ENCODE measurements around the gene LDLRAP1. TPM values are rescaled to one million over a fixed set of nuclear protein-coding genes. Genes with fewer than 3 reads are reported as not detected.
"Not testable (repeated sequence)": the region's sequence is repeated elsewhere in the genome, so short reads cannot be mapped to it uniquely, and the experiment has no call there.

The LDLRAP1 gene
- total RNA-seq, 1 donor from 2014 or later, result 23.4 TPM

- ATAC-seq (no peak), DNase-seq (ENCODE audit: low spot score) (no peak)
These were observed 55.5 kb downstream of the LDLRAP1 start for GRCh38 chr1:25598879-25599278.

GRCh38 chr1:25599969-25600610 lies 56.7 kb downstream of the LDLRAP1 start:
- DNase-seq (ENCODE audit: low spot score), result no peak
- no peak for ATAC-seq

GRCh38 chr1:25600971-25601699 lies 57.7 kb downstream of the LDLRAP1 start:
- ATAC-seq (peak; percentile 95), DNase-seq (ENCODE audit: low spot score) (peak; percentile 94)

- not testable (repeated sequence) for ATAC-seq; DNase-seq (ENCODE audit: low spot score)
These were observed 60.6 kb downstream of the LDLRAP1 start for GRCh38 chr1:25603779-25604538.

- ATAC-seq, result no peak
- no peak for DNase-seq (ENCODE audit: low spot score)
These were observed 63.7 kb downstream of the LDLRAP1 start for GRCh38 chr1:25607123-25607522.

- DNase-seq (ENCODE audit: low spot score) (peak; percentile 84), ATAC-seq (peak; percentile 97)
These were observed 65.2 kb downstream of the LDLRAP1 start for GRCh38 chr1:25608488-25609178.

- DNase-seq (ENCODE audit: low spot score) (no peak), ATAC-seq (no peak)
These were observed 66.5 kb downstream of the LDLRAP1 start for GRCh38 chr1:25609921-25610320.

- no peak for DNase-seq (ENCODE audit: low spot score)
- peak; percentile 68 for ATAC-seq
These were observed 67.6 kb downstream of the LDLRAP1 start for GRCh38 chr1:25610822-25611630.

GRCh38 chr1:25611843-25612242 lies 68.4 kb downstream of the LDLRAP1 start:
- ATAC-seq (no peak), DNase-seq (ENCODE audit: low spot score) (no peak)

GRCh38 chr1:25612421-25612820 lies 69.0 kb downstream of the LDLRAP1 start:
- ATAC-seq (no peak), DNase-seq (ENCODE audit: low spot score) (no peak)

- DNase-seq (ENCODE audit: low spot score), result no peak
- no peak for ATAC-seq
These were observed 69.7 kb downstream of the LDLRAP1 start for GRCh38 chr1:25613091-25613490.

GRCh38 chr1:25614501-25615171 lies 71.2 kb downstream of the LDLRAP1 start:
- ATAC-seq (no peak), DNase-seq (ENCODE audit: low spot score) (no peak)

- ATAC-seq, result no peak
These were observed 71.8 kb downstream of the LDLRAP1 start for GRCh38 chr1:25615172-25615541.

GRCh38 chr1:25615563-25616094 lies 72.2 kb downstream of the LDLRAP1 start:
- DNase-seq (ENCODE audit: low spot score) (no peak), ATAC-seq (no peak)

More at GRCh38 chr1:25615172-25615541, 71.8 kb downstream of the LDLRAP1 start:
- no peak for DNase-seq (ENCODE audit: low spot score)

GRCh38 chr1:25616095-25616986 lies 72.9 kb downstream of the LDLRAP1 start, which contains the start of gene MAN1C1:
TSS of gene MAN1C1 (plus strand) at chr1:25616791. CDS start at chr1:25617798, 1,007 bp downstream.
- ATAC-seq, result peak; percentile 90

GRCh38 chr1:25616987-25617624 lies 73.7 kb downstream of the LDLRAP1 start:
- peak; percentile 55 for DNase-seq (ENCODE audit: low spot score)
- ATAC-seq, result peak; percentile 7

More at GRCh38 chr1:25616095-25616986, 72.9 kb downstream of the LDLRAP1 start, which contains the start of gene MAN1C1:
- DNase-seq (ENCODE audit: low spot score), result peak; percentile 94

GRCh38 chr1:25617625-25618432 lies 74.4 kb downstream of the LDLRAP1 start:
- DNase-seq (ENCODE audit: low spot score), result no peak
- ATAC-seq, result no peak
